GOT3 (cell line): ENCODE results near the gene CACNA1C.

Source experiments
- DNase-seq: peaks from one replicate; lab custom pipeline; 2025; ENCODE audit warnings: mixed read lengths; lab: John Stamatoyannopoulos, UW

Gene CACNA1C

GRCh38 chr12:2390850-2391390 is 338.1 kb downstream of the CACNA1C start:
- DNase-seq = no peak

DNA sequence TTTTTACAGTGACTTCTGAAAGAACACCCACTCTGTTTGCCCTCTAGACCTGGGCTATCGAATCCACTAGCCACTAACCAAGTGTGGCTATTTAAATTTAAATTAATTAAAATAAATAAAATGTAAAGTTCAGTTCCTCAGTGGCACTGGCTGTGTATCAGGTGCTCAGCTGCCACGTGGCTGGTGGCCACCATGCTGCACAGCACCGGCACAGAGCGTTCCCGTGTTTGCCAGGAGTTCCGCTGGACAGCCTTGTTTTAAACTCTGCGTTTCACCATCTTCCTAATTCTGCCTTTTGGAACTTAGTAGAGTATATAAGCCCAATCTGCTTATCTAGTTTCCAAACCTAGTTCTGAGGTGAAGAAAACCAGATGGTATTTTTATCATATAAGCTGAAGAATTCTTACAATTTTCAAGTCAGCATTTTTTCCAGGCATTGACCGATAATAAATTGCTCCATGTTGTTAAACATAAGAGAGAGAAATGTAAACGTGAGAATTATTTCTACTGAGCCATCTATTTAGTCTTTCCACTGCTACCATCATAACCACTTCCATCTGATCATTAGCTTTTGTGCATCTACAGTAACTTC is 339.0 kb downstream of the CACNA1C start:
- no peak for DNase-seq

DNA sequence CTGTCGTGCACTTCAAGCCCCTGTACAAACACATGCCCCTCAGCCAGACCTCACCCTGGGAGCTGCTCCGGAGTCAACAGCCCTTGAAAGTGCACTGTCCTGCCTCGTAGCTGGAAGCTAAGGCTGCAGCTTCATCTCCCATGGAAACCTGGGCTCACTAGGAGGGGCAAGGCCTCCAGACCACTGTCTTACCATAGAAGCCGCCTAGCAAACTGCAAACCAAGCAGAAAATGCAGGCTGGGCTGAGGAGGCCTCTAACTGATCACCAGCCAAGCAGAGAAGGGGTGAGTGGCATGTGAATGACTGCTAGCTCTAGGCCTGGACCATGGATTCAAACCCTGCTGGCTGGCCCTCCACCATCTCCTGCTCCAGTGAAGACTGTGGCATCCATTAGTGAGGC is 340.2 kb downstream of the CACNA1C start:
- DNase-seq = no peak

DNA sequence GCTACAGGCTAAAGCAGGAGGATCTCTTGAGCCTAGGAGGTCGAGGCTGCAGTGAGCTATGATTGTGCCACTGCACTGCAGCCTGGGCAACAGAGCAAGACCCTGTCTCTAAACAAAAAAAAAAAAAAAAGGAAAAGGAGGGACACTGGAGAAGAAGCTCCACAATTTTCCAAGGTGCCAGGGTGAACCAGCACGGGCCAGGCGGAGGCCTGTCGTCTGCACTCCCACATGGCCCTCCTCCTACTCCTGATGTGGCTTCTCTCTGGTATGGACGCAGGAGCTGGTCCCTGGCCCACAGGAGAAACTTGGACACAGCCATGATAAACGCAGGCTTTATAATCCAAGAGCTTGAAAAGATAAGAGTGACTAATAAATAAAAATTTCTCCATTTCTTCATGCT is 341.2 kb downstream of the CACNA1C start:
- DNase-seq = no peak

DNA sequence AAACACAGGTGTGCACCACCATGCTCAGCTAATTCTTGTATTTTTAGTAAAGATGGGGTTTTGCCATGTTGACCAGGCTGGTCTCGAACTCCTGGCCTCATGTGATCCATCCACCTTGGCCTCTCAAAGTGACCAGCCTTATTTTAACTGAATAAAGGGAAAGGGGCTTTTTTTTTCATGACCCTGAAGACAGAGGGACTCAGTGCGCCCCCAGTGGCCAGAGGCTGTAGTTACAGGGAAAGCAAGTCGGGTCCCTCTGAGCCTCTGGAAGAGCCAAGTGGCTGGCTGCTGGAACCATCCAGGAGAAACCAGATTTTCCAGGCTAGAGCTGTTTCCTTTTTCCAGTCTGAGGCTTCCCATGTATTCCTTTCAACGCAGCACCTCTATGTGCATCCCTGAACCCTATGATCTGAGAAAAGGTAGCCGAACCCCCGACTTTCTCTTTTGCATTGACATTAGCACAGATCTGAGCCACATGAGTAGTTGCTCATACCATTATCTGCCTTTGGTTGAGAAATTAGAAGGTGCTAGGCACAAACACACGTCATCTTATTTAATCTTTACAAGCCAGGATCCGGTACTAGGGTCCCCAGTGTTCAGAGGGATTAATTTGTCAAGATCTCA is 342.7 kb downstream of the CACNA1C start:
- DNase-seq = no peak

DNA sequence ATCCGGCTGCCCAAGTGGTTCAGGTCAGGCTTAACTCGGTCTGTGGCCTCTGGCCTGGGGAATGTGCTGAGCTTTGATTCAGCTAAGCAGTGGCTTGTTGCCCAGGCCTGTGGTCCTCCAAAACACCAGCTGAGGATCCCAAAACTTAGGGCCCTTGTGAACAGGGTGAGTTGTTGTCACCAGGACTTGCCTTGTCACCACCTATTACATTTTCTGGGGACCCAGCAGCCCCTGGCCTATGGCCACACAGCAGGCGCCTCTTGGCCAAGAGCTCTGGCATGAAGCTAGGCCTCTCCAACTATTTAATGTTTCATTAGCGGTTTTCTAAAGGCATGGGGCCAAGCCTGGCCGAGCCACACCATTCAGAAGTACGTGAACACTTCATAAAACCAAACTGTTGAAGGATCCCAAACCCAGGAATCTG is 343.7 kb downstream of the CACNA1C start:
- no peak for DNase-seq

GRCh38 chr12:2397356-2398045 is 344.7 kb downstream of the CACNA1C start:
- no peak for DNase-seq

GRCh38 chr12:2401040-2401439 is 348.3 kb downstream of the CACNA1C start:
- DNase-seq = no peak

DNA sequence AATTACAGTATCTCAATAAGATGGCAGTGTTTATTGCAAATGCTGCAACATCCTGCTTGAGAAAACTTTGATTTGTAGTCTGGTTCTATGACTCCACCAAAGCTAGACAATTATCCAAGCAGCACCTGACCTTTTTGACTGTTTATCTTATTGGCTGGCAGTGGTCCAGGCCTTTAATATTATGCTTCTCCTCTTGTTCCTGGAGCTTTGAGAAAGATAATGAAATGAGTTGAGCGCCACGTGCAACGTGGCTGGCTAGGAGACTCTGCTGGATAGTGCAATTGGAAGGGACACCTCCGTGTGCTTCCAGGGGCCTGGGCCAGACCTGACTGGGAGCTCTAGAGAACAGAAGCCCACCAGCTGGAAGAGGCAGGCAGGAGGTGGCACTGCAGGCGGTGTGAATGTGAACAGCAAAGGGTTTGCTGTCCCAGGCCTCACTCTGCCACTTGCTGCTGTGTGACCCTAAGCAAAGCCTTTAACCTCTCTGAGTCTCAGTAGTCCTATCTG is 349.3 kb downstream of the CACNA1C start:
- DNase-seq = no peak

- no peak for DNase-seq
These were observed 350.6 kb downstream of the CACNA1C start for GRCh38 chr12:2403221-2403976.

DNA sequence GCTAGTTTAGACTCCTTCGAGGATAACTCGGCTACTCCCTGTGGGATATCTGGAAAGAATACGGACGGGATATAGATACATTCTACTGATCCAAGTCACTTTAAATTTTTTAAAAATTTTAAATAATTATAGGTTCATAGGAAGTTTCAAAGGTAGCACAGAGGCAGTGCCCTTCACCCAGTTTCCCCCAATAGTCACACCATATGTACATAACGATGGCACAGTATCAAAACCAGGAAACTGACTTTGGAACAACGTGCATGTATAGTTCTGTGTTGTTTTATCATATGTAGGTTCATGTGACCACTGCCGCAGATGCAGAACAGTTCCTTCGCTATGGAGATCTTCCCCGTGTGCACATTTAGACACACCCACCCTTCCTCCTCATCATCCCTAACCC is 352.3 kb downstream of the CACNA1C start:
- no peak for DNase-seq

DNA sequence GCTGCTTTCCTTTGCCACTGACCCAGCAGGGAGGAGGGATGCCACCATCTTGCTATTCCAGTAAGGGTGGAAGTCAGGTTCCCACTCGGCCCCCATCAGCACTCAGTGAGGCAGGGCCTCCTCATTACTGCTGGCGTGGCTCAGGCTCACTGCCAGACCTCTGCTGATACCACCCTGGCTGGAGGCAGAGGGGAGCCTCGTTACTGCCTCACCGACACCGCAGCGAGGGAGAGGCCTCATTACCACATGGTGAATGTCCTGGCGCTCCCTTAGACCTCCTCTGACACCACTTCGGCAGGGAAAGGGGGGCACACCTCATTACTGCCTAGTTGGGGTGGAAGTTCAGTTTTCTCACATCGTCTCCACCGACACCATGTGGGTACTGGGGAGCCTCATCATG is 354.1 kb downstream of the CACNA1C start:
- no peak for DNase-seq

DNA sequence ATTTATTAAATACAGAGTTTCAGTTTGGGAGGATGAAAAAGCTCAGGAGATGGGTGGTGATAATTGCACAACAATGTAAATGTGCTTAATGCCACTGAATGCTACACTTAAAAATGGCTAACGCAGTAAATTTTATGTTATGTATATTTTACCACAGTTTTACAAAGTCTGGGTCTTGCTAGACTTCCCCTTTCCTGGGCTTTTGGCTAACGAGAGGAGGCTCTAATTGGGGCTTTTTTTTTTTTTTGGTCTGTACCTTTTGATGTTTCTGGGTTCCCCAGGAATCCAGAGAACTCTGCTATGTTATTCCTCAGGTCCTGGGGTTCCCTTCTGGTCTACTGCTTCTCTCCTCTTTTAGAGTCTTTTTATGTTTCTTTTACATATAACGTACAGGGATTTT is 355.5 kb downstream of the CACNA1C start:
- DNase-seq = no peak

GRCh38 chr12:2409656-2410265 is 357.0 kb downstream of the CACNA1C start:
- no peak for DNase-seq

GRCh38 chr12:2410496-2410895 is 357.7 kb downstream of the CACNA1C start:
- no peak for DNase-seq

DNA sequence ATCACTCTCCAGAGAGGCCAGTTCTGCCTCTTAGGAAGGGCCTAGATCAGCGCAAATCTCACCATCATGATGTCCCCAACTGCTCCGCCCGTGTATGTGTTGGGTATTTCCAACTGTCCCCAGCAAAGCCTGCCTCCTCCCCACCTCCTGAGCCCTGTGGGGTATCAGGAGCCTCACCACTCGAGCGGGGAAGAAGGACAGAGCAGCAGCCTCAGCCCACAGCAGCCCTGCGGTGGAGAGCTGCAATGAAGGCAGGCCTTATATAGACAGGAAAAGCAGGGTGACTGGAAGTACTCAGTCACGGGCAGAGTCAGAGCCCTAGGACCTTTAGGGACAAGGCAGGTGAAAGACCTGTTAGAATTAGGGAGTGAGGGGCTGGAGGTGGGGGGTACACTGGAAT is 358.2 kb downstream of the CACNA1C start:
- DNase-seq = no peak

DNA sequence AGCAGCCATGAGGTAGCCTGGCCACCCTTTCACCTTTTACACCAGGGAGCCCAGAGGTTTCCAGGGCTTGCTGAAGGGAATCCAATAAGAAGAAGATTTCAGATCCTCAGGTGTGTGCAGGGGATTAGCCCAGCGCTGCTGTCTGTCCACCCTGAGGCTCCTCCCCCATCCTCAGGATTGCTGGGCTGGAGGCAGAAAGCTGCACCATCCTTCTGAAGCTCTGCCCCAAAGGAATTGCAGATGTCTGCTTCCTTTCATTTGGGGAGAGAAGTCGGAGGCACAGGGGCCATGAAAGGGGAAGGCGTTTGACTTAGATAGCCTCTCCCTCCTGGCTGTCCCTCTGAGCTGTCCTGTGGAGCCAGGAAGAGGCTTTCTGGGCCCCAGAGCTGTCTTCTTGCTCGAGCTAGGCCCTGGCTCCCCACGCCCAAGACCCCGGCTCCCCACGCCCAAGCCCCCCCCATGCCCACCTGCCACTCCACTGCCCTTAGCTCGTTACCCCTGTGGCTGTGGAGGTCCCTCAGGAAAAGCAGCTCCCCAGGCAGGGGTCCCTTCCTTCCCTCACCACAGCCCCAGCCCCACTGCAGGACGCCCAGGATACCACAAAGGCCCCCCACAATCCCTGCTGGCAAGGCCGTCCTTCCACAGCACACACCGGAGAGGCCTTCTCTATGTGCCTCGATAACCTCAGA is 359.0 kb downstream of the CACNA1C start:
- DNase-seq = no peak

DNA sequence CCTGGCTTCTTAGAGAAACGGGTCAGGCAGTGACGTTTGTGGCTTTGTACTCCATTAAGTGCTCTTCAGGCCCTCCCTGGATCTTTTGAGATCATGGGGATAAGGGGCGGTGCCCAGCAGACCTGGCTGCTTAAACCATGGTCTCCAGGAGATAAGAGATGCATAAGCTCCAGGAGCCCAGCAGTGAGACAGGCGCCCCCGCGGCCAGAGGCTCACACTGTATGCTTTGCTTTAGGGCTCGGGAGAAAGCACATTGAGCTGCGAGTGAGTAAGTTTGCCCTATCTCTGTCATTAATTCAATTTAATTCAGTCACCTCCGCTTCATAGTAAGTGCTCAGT is 359.5 kb downstream of the CACNA1C start:
- DNase-seq = no peak

- DNase-seq = no peak
These were observed 360.5 kb downstream of the CACNA1C start for GRCh38 chr12:2413301-2413700.

- no peak for DNase-seq
These were observed 361.4 kb downstream of the CACNA1C start for GRCh38 chr12:2413999-2414792.
